Measurements from ENCODE around the gene CAP2.

CAP2 gene

DNA sequence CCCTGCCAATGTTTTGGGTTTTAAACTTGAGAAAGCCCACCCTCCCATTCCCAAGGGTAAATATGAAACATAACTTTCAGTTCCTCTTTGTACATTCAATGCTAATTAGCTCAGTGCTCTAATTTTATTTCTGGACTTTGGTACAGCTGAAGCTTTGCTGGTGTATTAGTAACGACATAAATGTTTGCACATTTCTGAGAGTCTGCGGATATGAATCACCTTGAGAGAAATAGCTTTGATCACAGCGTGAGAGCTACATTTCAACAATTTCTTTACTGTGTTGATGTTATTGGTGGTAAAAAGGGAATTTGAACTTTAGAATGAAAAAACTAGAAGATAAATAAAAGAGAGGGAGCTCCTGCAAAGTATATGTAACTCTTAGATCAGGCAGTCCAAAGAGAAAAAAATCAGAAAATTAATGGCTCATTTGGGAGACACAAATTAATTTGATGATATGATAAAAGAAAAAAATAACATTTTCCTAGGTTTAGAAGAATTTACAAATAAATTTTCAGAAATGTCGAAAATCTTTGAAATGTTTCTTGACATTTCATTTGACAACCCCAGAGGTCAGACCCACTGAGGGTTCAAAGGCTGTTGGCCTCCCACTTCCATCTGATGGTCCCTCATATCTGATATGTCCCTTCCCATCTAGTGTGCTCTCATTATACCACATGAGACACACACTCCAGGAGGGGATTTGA lies 38.5 kb upstream of the CAP2 start:
- peak; percentile 83 for DNase-seq (ENCODE audit: low read depth)
- TF ChIP-seq, protein P1, sequence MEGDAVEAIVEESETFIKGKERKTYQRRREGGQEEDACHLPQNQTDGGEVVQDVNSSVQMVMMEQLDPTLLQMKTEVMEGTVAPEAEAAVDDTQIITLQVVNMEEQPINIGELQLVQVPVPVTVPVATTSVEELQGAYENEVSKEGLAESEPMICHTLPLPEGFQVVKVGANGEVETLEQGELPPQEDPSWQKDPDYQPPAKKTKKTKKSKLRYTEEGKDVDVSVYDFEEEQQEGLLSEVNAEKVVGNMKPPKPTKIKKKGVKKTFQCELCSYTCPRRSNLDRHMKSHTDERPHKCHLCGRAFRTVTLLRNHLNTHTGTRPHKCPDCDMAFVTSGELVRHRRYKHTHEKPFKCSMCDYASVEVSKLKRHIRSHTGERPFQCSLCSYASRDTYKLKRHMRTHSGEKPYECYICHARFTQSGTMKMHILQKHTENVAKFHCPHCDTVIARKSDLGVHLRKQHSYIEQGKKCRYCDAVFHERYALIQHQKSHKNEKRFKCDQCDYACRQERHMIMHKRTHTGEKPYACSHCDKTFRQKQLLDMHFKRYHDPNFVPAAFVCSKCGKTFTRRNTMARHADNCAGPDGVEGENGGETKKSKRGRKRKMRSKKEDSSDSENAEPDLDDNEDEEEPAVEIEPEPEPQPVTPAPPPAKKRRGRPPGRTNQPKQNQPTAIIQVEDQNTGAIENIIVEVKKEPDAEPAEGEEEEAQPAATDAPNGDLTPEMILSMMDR (IDR thresholded peaks at IDR 0.05; ENCODE audit: low read depth, low read length, missing control alignments), result no peak
- H3K4me3 ChIP-seq (ENCODE audit: low read depth, low read length), result no peak overlapping the region
- in situ Hi-C loops (cut with HindIII; ENCODE audit: low sequenced_read_pairs), result loop anchor here (5.0 kb wide), 1 partner anchor 87 kb away; no protein-coding TSS in a partner anchor

DNA sequence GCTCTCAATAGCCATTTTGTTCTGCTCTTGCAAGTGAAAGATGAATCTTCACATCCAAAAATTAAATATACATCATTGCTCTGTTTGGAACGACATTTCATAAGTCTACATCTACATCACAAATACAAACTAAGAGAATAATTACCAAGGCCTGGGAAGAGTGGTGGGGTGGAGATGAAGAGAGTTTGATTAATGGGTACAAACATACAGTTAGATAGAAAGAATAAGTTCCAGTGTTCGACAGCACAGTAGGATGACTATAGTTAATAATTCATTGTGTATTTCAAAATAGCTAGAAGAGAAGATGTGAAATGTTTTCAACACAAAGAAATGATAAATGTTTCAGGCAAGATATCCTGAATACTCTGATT lies 38.0 kb upstream of the CAP2 start:
- in situ Hi-C loops (cut with HindIII; ENCODE audit: low sequenced_read_pairs), result no loop called here
- DNase-seq (ENCODE audit: low read depth), result no peak
- H3K4me3 ChIP-seq (ENCODE audit: low read depth, low read length), result no peak overlapping the region
- TF ChIP-seq, protein P1 (IDR thresholded peaks at IDR 0.05; ENCODE audit: low read depth, low read length, missing control alignments), result no peak

DNA sequence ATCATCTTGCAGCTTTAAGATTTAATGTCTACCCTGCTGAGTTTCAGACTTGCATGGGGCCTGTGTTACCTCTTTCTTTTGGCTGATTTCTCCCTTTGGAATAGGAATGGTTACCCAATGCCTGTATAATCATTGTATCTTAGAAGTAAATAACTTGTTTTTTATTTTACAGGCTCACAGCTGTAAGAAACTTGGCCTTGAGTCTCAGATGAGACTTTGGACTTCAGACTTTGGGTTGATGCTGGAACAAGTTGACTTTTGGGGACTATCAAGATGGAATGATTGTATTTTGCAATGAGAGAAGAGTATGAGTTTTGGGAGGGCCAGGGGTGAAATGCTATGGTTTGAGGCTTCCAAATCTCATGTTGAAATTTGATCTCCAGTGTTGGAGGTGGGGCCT lies 34.9 kb upstream of the CAP2 start:
- in situ Hi-C loops (cut with HindIII; ENCODE audit: low sequenced_read_pairs), result no loop called here
- DNase-seq (ENCODE audit: low read depth), result no peak
- TF ChIP-seq, protein P1 (IDR thresholded peaks at IDR 0.05; ENCODE audit: low read depth, low read length, missing control alignments), result no peak
- no peak overlapping the region for H3K4me3 ChIP-seq (ENCODE audit: low read depth, low read length)

DNA sequence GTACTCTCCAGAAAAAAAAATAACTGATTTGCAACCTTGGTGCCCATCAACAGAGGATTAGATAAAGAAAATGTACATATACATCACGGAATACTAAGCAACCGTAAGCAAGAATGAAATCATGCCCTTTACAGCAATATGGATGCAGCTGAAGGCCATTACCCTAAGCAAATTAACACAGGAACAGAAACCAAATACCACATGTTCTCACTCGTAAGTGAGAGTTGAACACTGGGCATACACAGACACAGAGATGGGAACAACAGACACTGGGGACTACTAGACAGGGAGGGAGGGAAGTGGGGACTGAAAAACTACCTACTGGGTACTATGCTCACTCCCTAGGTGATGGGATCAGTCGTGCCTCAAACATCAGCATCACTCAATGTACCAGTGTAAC lies 32.8 kb upstream of the CAP2 start:
- no peak for DNase-seq (ENCODE audit: low read depth)
- in situ Hi-C loops (cut with HindIII; ENCODE audit: low sequenced_read_pairs), result no loop called here
- H3K4me3 ChIP-seq (ENCODE audit: low read depth, low read length), result no peak overlapping the region
- TF ChIP-seq, protein P1 (IDR thresholded peaks at IDR 0.05; ENCODE audit: low read depth, low read length, missing control alignments), result no peak

DNA sequence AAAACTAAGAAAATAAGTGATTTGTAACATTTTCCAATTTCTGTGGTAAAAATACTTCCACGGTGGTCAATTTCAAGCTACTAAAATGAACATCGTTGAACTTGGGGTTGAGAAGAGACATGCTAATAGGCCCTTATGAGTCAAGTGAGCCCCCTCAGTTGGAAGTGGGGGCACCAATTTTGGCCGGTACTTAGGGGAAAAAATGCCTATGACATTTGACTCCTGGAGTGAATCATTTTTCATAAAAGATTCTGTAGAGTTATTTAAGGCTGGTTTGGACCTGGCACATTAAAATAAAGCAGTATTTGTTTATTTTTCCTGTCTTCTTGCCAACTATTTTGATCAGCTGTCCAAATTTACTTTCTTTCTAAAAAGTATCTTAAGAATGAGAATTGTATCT lies 32.4 kb upstream of the CAP2 start:
- TF ChIP-seq, protein P1 (IDR thresholded peaks at IDR 0.05; ENCODE audit: low read depth, low read length, missing control alignments), result no peak
- peak; percentile 56 for DNase-seq (ENCODE audit: low read depth)
- H3K4me3 ChIP-seq (ENCODE audit: low read depth, low read length), result no peak overlapping the region
- in situ Hi-C loops (cut with HindIII; ENCODE audit: low sequenced_read_pairs), result no loop called here

DNA sequence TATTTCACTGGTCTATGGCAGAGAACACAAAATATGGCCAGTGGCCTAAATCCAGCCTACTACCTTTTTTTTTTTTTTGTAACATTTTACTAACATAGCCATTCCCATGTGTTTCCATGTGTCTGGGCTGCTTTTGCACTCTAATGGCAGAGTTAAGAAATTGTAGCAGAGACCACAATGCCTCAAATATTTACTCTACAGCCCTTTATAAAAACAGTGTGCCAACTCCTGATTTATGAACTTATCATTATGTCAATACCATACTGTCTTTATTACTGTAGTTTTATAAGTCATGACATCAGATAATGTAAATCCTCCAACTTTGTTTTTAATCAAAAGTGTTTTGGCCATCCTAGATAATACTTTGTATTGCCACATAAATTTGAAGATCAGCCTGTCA lies 27.4 kb upstream of the CAP2 start:
- DNase-seq (ENCODE audit: low read depth), result no peak
- no peak overlapping the region for H3K4me3 ChIP-seq (ENCODE audit: low read depth, low read length)
- TF ChIP-seq, protein P1 (IDR thresholded peaks at IDR 0.05; ENCODE audit: low read depth, low read length, missing control alignments), result no peak
- in situ Hi-C loops (cut with HindIII; ENCODE audit: low sequenced_read_pairs), result no loop called here
